GM12801 (cell line): ENCODE data around the gene PCDH9.

Experiments used
- CTCF ChIP-seq: IDR thresholded peaks from one replicate; pipeline ENCODE4 v1.5.1; 2011; ENCODE audit warnings: control low read depth; ENCODE audit not compliant: insufficient read length; ENCODE audit errors: extremely low read depth

PCDH9 gene

GRCh38 chr13:67048821-67049150, 181.3 kb downstream of the PCDH9 start:
- TF ChIP-seq CTCF = no peak

GRCh38 chr13:67048084-67048820, 181.9 kb downstream of the PCDH9 start:
- TF ChIP-seq CTCF = no peak

GRCh38 chr13:67045357-67045756, 184.8 kb downstream of the PCDH9 start:
- no peak for TF ChIP-seq CTCF

GRCh38 chr13:67043901-67044300, 186.2 kb downstream of the PCDH9 start:
- no peak for TF ChIP-seq CTCF

GRCh38 chr13:67042556-67042955, 187.6 kb downstream of the PCDH9 start:
- no peak for TF ChIP-seq CTCF

- TF ChIP-seq CTCF = no peak
Measured at GRCh38 chr13:67036699-67037457, 193.3 kb downstream of the PCDH9 start.

GRCh38 chr13:67033170-67033569, 197.0 kb downstream of the PCDH9 start:
- no peak for TF ChIP-seq CTCF
